ENCODE data around the gene GLRA1. TPM values are rescaled to one million over a fixed set of nuclear protein-coding genes. Genes with fewer than 3 reads are reported as not detected.

GLRA1 gene
- total RNA-seq, 2 donors from 2014 or later, result not detected

DNA sequence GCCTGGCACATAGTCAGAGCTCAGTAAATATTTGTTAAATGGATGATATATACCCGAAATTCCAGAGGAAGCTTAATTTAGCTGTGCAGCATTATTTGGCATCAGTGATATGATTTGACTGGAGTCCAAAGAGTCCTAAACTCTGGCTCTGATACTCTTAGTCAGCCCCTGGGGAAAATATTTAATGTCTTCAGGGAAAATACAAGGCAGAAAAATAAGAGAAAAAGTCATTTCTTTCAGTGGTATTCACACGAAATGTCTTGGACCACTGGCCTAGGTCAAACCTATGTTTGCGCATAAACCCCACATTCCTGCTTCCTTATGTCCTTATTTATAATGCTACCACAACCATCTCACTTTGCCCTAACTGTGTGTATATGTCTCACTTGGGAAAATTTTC lies 23.8 kb downstream of the GLRA1 start:
- intact Hi-C loops (cut with DNase I), result no loop called here
- WGBS, result 64% methylated on average over 3 of the region's 3 CpGs
- TF ChIP-seq POLR2AphosphoS5 (IDR thresholded peaks at IDR 0.05) (no peak), CTCF (IDR thresholded peaks at IDR 0.05) (no peak), POLR2A (IDR thresholded peaks at IDR 0.05) (no peak)
- Histone ChIP-seq H3K4me1 (replicated peaks) (no peaks in the 10 kb centered on the region), H3K9me3 (no peaks in the 10 kb centered on the region), H3K27ac (no peak overlapping the region), H3K27me3 (replicated peaks; ENCODE audit: insufficient read depth) (no peaks in the 10 kb centered on the region), H3K4me3 (no peak overlapping the region), H3K36me3 (no peaks in the 10 kb centered on the region)
- no peak for DNase-seq (ENCODE audit: low spot score)

- Histone ChIP-seq H3K36me3 (no peaks in the 10 kb centered on the region), H3K9me3 (no peaks in the 10 kb centered on the region), H3K4me3 (no peak overlapping the region), H3K4me1 (replicated peaks) (no peaks in the 10 kb centered on the region), H3K27ac (no peak overlapping the region), H3K27me3 (replicated peaks; ENCODE audit: insufficient read depth) (no peaks in the 10 kb centered on the region)
- DNase-seq (ENCODE audit: low spot score), result no peak
- intact Hi-C loops (cut with DNase I), result no loop called here
- TF ChIP-seq POLR2AphosphoS5 (IDR thresholded peaks at IDR 0.05), result no peak
- no peak for TF ChIP-seq POLR2A (IDR thresholded peaks at IDR 0.05)
- no peak for TF ChIP-seq CTCF (IDR thresholded peaks at IDR 0.05)
- WGBS, result 59% methylated on average over 2 of the region's 2 CpGs
These were observed 25.3 kb downstream of the GLRA1 start for GRCh38 chr5:151899399-151899798.

DNA sequence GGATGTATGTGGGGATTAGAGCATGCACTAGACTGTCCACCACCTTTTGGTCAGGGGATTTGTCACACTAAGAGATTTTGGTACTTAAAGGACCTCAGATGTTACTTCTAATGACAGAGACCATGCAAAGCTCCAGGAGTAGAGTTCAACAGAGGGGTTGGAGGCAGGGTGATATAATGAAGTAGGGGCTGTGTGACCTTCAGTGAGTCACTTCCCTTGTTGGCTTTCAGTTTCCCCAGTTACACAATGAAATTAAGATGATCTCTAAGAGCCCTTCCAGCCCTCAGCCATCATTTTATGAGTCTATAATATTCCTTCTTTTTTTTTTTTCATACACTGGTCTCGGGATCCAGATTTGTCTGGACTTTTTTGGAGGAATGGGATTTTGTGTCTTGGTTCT lies 26.8 kb downstream of the GLRA1 start:
- 65% methylated on average over 1 of the region's 1 CpG for WGBS
- DNase-seq (ENCODE audit: low spot score), result no peak
- no peaks in the 10 kb centered on the region for H3K9me3 ChIP-seq
- H3K4me1 ChIP-seq (replicated peaks), result no peaks in the 10 kb centered on the region
- no peak overlapping the region for H3K27ac ChIP-seq
- TF ChIP-seq CTCF (IDR thresholded peaks at IDR 0.05), result no peak
- TF ChIP-seq POLR2AphosphoS5 (IDR thresholded peaks at IDR 0.05), result no peak
- H3K36me3 ChIP-seq, result no peaks in the 10 kb centered on the region
- no peak overlapping the region for H3K4me3 ChIP-seq
- intact Hi-C loops (cut with DNase I), result no loop called here
- H3K27me3 ChIP-seq (replicated peaks; ENCODE audit: insufficient read depth), result no peaks in the 10 kb centered on the region

DNA sequence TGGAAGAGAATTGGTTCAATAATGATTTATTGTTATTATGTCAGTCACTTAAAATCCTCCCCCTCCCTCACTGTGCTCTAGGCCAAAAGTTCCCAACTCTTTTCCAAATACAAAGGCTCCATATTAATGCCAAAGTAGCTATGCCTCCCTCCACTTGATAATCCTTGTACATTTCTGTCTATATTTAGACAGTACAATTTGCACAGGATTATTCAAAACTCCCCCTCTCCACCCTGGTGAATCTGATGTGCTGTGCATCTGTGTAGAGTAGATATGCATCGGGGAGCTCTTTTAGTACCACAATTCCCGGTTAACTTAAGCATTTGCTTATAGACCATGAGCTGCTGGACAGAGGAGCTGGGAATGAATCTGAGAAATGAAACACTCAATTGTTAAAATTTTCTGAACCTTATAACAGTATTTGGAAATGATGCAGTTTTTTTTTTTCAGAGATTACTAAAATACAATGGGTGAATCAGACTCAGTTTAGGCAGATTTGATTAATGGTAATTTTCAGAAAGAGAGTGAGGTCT lies 27.6 kb downstream of the GLRA1 start:
- WGBS, result 73% methylated on average over 2 of the region's 2 CpGs
- H3K9me3 ChIP-seq, result no peaks in the 10 kb centered on the region
- TF ChIP-seq CTCF (IDR thresholded peaks at IDR 0.05) (no peak), POLR2AphosphoS5 (IDR thresholded peaks at IDR 0.05) (no peak), POLR2A (IDR thresholded peaks at IDR 0.05) (no peak)
- no peak overlapping the region for H3K4me3 ChIP-seq
- H3K4me1 ChIP-seq (replicated peaks), result no peaks in the 10 kb centered on the region
- H3K27me3 ChIP-seq (replicated peaks; ENCODE audit: insufficient read depth), result no peaks in the 10 kb centered on the region
- intact Hi-C loops (cut with DNase I), result no loop called here
- H3K36me3 ChIP-seq, result no peaks in the 10 kb centered on the region
- DNase-seq (ENCODE audit: low spot score), result no peak
- H3K27ac ChIP-seq, result no peak overlapping the region

- WGBS, result 21% methylated on average over 3 of the region's 3 CpGs
- Histone ChIP-seq H3K27ac (no peak overlapping the region), H3K4me1 (replicated peaks) (no peaks in the 10 kb centered on the region), H3K27me3 (replicated peaks; ENCODE audit: insufficient read depth) (no peaks in the 10 kb centered on the region), H3K9me3 (no peaks in the 10 kb centered on the region), H3K4me3 (no peak overlapping the region), H3K36me3 (no peaks in the 10 kb centered on the region)
- DNase-seq (ENCODE audit: low spot score), result no peak
- TF ChIP-seq POLR2AphosphoS5 (IDR thresholded peaks at IDR 0.05) (no peak), POLR2A (IDR thresholded peaks at IDR 0.05) (no peak)
- intact Hi-C loops (cut with DNase I), result no loop called here
These were observed 28.5 kb downstream of the GLRA1 start for GRCh38 chr5:151896031-151896691.

Data from prostate gland (tissue), 2 donors.